ENCODE data around the gene CCT2. TPM values are rescaled to one million over a fixed set of nuclear protein-coding genes. Genes with fewer than 3 reads are reported as not detected.

Gene CCT2
- total RNA-seq, 3 donors from 2014 or later (not counting 1 experiment from before 2014, with no cell fraction given), result 154 to 171 (median 171) TPM

DNA sequence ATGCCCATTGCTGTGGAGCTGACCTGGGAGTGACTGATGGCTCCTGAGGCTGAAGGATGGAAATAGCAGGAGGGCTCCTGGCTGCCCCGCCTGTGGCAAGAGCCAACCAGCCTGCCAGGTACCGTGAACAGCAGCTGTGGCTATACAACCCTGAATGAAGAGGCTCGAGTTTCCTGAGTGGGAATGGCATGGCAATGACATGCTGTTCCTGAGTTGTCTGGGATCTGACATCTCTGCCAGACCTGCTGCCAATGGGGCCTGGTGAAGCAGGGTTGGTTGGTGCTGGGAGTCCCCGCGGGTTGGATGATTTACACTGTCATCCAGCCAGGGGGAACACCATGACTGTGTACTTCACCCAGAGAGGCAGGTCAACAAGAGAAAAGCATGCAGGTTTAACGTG, 57.3 kb downstream of the CCT2 start:
- Histone ChIP-seq H3K36me3 (ENCODE audit: control insufficient read depth, insufficient read depth, low read length) (no peaks in the 10 kb centered on the region), H3K4me3 (ENCODE audit: low read length) (no peak overlapping the region), H3K27me3 (ENCODE audit: control insufficient read depth, insufficient read depth, low read length) (no peaks in the 10 kb centered on the region), H3K27ac (ENCODE audit: low read length) (no peak overlapping the region), H3K4me1 (ENCODE audit: control insufficient read depth, insufficient read depth, low read length) (no peaks in the 10 kb centered on the region), H3K9me3 (ENCODE audit: control insufficient read depth, insufficient read depth, low read length) (no peaks in the 10 kb centered on the region)
- no peak overlapping the region for H3K4me3 Mint-ChIP-seq
- H3K9me3 Mint-ChIP-seq, result no peaks in the 10 kb centered on the region
- intact Hi-C loops (cut with micrococcal nuclease), result no loop called here
- no peaks in the 10 kb centered on the region for H3K36me3 Mint-ChIP-seq
- DNase-seq (no peak), ATAC-seq (no peak)
- 86% methylated on average over 6 of the region's 6 CpGs for WGBS (ENCODE audit: insufficient coverage)
- peaks cover 0 to 5% of the 10 kb centered on the region in 2 donors for H3K27me3 Mint-ChIP-seq (ENCODE audit: low read depth in 2 of 2)
- no peaks in the 10 kb centered on the region for H3K4me1 Mint-ChIP-seq
- TF ChIP-seq, protein P1, sequence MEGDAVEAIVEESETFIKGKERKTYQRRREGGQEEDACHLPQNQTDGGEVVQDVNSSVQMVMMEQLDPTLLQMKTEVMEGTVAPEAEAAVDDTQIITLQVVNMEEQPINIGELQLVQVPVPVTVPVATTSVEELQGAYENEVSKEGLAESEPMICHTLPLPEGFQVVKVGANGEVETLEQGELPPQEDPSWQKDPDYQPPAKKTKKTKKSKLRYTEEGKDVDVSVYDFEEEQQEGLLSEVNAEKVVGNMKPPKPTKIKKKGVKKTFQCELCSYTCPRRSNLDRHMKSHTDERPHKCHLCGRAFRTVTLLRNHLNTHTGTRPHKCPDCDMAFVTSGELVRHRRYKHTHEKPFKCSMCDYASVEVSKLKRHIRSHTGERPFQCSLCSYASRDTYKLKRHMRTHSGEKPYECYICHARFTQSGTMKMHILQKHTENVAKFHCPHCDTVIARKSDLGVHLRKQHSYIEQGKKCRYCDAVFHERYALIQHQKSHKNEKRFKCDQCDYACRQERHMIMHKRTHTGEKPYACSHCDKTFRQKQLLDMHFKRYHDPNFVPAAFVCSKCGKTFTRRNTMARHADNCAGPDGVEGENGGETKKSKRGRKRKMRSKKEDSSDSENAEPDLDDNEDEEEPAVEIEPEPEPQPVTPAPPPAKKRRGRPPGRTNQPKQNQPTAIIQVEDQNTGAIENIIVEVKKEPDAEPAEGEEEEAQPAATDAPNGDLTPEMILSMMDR (IDR thresholded peaks at IDR 0.05), result no peak
- no peak overlapping the region for H3K27ac Mint-ChIP-seq

DNA sequence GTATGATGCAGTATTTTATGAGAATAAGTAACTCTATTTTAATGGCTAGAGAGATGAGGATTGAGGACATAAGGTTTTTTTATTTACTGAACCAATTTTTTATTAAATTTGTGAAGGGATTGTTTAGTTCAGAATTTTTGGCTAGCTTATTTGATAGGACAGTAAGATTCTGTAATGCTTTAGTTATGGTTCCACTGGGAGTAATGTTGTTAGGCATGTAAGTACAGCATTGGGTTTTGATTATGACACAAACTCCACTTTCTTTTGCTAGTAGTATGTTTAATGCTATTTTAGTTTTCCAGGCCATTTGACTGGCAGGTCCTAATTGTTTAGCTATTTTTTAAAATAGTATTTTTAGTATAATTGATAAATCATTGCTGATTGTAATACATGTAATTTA, 59.3 kb downstream of the CCT2 start:
- Mint-ChIP-seq H3K4me3 (no peak overlapping the region), H3K4me1 (no peaks in the 10 kb centered on the region), H3K27ac (no peak overlapping the region), H3K27me3 (ENCODE audit: low read depth in 2 of 2) (peaks cover 8 to 14% of the 10 kb centered on the region in 2 donors), H3K9me3 (no peaks in the 10 kb centered on the region), H3K36me3 (no peaks in the 10 kb centered on the region)
- Histone ChIP-seq H3K4me3 (ENCODE audit: low read length) (no peak overlapping the region), H3K27me3 (ENCODE audit: control insufficient read depth, insufficient read depth, low read length) (no peaks in the 10 kb centered on the region), H3K36me3 (ENCODE audit: control insufficient read depth, insufficient read depth, low read length) (no peaks in the 10 kb centered on the region), H3K9me3 (ENCODE audit: control insufficient read depth, insufficient read depth, low read length) (no peaks in the 10 kb centered on the region), H3K4me1 (ENCODE audit: control insufficient read depth, insufficient read depth, low read length) (no peaks in the 10 kb centered on the region), H3K27ac (ENCODE audit: low read length) (no peak overlapping the region)
- DNase-seq (no peak), ATAC-seq (no peak)
- intact Hi-C loops (cut with micrococcal nuclease), result no loop called here
- TF ChIP-seq, protein P1 (IDR thresholded peaks at IDR 0.05), result no peak

DNA sequence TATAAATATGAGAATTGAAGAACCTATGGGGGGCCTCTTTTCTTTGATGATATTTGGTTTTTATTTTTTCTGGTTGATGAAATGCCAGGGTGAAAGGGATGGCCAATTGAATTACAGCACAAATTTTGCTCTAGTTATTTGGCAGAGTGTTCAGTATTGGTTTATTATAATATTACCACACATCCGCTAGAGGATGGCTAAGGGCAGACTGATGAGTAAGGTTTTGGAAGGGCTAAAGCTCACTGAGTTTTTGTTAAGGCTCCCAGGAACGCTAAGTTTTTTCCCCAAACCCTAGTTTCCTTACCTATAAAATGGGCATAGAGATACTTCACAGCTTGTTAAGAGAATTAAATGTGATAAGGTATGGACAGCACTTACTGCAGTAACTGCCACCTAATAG, 59.8 kb downstream of the CCT2 start:
- H3K27me3 Mint-ChIP-seq (ENCODE audit: low read depth in 2 of 2), result peaks cover 8 to 19% of the 10 kb centered on the region in 2 donors
- TF ChIP-seq, protein P1 (IDR thresholded peaks at IDR 0.05), result no peak
- no peaks in the 10 kb centered on the region for H3K9me3 ChIP-seq (ENCODE audit: control insufficient read depth, insufficient read depth, low read length)
- intact Hi-C loops (cut with micrococcal nuclease), result no loop called here
- no peaks in the 10 kb centered on the region for H3K36me3 Mint-ChIP-seq
- H3K4me1 ChIP-seq (ENCODE audit: control insufficient read depth, insufficient read depth, low read length), result no peaks in the 10 kb centered on the region
- no peaks in the 10 kb centered on the region for H3K36me3 ChIP-seq (ENCODE audit: control insufficient read depth, insufficient read depth, low read length)
- H3K27me3 ChIP-seq (ENCODE audit: control insufficient read depth, insufficient read depth, low read length), result no peaks in the 10 kb centered on the region
- H3K27ac ChIP-seq (ENCODE audit: low read length), result no peak overlapping the region
- no peaks in the 10 kb centered on the region for H3K4me1 Mint-ChIP-seq
- no peak overlapping the region for H3K4me3 Mint-ChIP-seq
- ATAC-seq (no peak), DNase-seq (no peak)
- H3K27ac Mint-ChIP-seq, result no peak overlapping the region
- H3K9me3 Mint-ChIP-seq, result no peaks in the 10 kb centered on the region
- H3K4me3 ChIP-seq (ENCODE audit: low read length), result no peak overlapping the region
- no CpG with 5 or more reads among the region's 2 CpGs for WGBS (ENCODE audit: insufficient coverage)

DNA sequence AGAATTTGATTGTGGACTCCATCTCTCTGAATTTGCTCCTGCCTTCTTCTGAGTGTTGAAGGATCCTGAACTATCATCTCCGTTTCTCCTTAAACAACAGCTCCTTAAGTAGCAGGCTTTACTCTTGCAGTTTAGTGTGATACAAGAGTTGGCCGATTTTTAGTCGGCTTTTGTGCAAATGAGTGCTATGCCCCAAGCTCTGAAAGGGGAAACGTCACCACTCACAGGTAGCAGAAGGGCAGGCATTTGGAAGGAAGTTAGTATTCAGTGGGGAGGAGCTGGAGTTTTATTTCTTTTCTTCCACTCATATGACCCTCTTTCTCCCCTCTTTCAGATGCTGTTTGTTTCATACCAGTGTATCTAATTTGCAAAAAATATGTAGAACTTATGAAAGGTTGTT, 61.9 kb downstream of the CCT2 start:
- no peak for ATAC-seq
- Mint-ChIP-seq H3K36me3 (no peaks in the 10 kb centered on the region), H3K27me3 (ENCODE audit: low read depth in 2 of 2) (peaks cover 12 to 31% of the 10 kb centered on the region in 2 donors), H3K9me3 (no peaks in the 10 kb centered on the region), H3K4me1 (no peaks in the 10 kb centered on the region), H3K4me3 (no peak overlapping the region), H3K27ac (no peak overlapping the region)
- H3K27me3 ChIP-seq (ENCODE audit: control insufficient read depth, insufficient read depth, low read length), result no peaks in the 10 kb centered on the region
- no peak for DNase-seq
- H3K27ac ChIP-seq (ENCODE audit: low read length), result no peak overlapping the region
- H3K36me3 ChIP-seq (ENCODE audit: control insufficient read depth, insufficient read depth, low read length), result no peaks in the 10 kb centered on the region
- intact Hi-C loops (cut with micrococcal nuclease), result no loop called here
- WGBS (ENCODE audit: insufficient coverage), result 63% methylated on average over 4 of the region's 4 CpGs
- no peaks in the 10 kb centered on the region for H3K4me1 ChIP-seq (ENCODE audit: control insufficient read depth, insufficient read depth, low read length)
- H3K9me3 ChIP-seq (ENCODE audit: control insufficient read depth, insufficient read depth, low read length), result no peaks in the 10 kb centered on the region
- TF ChIP-seq, protein P1 (IDR thresholded peaks at IDR 0.05), result no peak
- H3K4me3 ChIP-seq (ENCODE audit: low read length), result no peak overlapping the region
